NCI-H146 treated with DMSO at 0.1 percent for 48 hours (cell line): ENCODE measurements around the gene NABP1.
"Not testable (repeated sequence)": the region's sequence is repeated elsewhere in the genome, so short reads cannot be mapped to it uniquely, and the experiment has no call there.

Source experiments
- DNase-seq: peaks from one replicate; lab custom pipeline; 2025; ENCODE audit not compliant: unreplicated experiment; lab: John Stamatoyannopoulos, UW

The NABP1 gene

GRCh38 chr2:191677646-191678436 is at the start of gene NABP1:
NABP1 (plus strand) TSS chr2:191678136; CDS start chr2:191678615, 479 bp downstream.
- DNase-seq, result peak; percentile 85

DNA sequence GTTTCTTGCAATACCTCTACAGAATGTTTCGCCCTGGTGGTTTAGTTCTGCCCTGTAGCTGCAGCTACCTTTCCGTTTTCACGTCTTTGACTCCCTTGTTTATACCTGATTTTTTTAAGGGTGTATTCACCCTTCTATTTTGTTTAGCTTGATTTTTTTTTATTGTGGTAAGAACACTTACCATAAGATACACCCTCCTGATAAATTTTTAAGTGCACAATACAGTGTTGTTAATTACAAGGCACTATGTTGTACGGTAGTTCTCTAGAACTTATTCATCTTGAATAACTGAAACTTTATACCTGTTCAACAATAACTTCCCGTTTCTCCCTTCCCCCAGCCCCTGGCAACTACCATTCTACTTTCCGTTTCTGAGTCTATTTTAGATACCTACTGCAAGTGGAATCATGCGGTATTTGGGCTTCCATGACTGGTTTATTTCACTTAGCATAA is 48.9 kb upstream of the NABP1 start:
- no peak for DNase-seq

DNA sequence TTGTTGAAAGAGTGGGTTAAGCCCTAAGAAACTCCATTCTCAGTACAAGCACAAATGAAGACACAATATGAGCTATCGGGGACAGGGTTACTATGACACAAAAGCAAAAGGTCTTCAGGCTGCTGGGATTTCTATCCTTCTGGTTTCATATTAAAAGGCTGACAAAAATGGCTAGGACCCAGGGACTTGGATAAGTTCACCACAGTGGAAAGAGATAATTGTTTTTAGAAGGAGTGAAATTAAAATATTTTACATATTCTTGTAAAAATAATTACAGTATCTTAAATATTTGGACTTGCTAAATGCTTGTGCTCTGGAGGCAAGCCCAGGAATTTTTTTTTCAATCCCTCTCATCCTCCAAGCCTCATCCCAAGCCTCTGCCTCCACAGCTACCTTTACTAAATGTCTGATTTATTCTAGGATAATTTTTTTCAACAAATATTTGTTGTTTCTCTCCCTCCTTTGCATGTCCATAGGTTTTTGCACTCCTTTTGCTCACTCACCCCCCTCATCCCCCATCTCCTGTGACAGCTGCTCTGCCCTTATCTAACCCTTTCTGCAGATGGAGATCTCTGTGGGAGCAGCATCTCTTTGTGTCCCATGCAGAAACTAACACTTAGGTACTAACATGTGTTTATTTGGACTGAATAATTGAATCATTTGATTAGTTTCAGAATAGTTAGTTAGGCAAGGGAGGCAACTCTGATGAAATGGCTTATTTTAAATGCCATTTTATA is 47.8 kb upstream of the NABP1 start:
- DNase-seq, result no peak

- no peak for DNase-seq
Observed at GRCh38 chr2:191631754-191632153, 46.2 kb upstream of the NABP1 start.

DNA sequence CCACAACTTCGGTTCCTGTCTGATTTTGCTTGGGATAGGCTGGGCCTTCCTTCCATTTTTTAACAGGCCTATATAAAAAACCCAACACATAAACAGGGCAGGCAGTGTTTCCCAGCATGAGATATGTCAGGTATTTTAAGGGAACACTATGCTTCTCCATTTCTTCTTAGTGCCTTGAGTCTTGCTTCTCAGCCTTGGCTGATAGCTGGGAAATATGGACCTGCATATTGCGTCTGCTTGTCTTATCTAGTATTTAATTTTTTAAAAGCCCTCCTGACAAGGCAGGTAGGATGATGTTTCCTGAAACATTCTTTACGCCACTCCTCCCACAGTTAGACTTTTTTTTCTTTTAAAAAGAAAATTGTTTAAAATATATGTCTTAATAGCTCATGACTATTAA is 45.5 kb upstream of the NABP1 start:
- no peak for DNase-seq

DNA sequence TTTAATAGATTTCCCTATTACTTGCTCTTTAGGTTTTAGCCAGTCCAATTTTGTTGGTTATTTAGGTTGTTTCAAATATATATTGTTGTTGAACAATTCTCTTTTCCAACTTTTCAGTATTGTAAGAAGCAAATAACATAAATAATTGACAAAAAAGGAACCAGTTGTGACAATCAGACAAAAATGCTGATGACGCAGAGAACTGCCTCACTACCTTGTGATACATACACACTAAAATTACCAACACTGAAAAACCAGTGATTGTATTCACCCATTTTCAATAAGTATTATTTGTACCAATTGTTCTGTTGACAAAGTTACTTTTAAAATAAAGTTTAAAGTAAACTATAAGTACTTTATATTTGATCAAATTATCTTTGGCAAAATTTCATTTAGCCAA is 43.1 kb upstream of the NABP1 start:
- DNase-seq, result no peak

DNA sequence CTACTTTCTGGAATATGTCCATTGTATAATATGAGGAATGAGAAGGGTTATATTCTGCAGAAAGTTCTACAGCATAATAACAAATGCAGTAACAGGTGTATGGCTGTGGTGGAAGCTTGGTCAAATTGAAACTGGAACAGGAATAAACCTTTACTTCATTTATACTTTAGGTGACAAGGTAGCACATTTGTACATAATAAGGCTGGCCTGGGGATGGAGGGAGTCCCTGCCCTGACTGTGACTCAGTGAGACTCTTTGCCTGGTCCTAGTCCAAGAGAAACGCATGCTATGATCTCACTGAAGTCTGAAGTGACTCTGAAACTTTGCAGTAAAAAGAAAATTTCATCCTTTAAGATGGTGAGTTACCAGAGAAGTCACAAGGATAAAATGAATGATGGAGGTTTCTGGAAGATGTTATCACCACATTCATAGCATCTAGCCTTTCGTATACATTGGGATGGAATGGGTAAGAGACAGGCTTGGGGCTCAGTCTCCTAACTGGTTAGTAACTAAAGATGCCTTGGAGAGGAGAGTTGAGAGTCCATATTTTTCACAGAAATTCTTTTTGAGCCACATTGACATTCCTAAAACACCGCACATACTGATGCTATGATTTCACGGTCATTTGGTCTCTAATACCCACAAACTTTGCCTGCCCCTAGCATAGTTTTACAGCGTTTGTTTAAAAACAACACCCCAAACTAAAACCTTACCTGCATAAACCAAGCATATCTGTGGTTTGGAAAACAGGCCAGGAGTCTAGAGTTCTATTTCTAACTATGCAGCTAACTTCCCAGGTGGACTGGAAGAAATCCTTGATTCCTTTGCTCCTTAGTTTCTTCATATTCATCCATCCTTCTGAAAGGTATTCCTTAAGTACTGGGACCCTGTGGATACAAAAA is 42.4 kb upstream of the NABP1 start:
- DNase-seq, result no peak

- no peak for DNase-seq
Observed at GRCh38 chr2:191636235-191636543, 41.7 kb upstream of the NABP1 start.

GRCh38 chr2:191636586-191636985 is 41.4 kb upstream of the NABP1 start:
- no peak for DNase-seq

- no peak for DNase-seq
Observed at GRCh38 chr2:191637182-191638078, 40.5 kb upstream of the NABP1 start.

GRCh38 chr2:191638079-191638801 is 39.7 kb upstream of the NABP1 start:
- DNase-seq, result no peak

GRCh38 chr2:191638802-191639172 is 39.1 kb upstream of the NABP1 start:
- no peak for DNase-seq

- DNase-seq, result no peak
Observed at GRCh38 chr2:191641609-191642008, 36.3 kb upstream of the NABP1 start.

DNA sequence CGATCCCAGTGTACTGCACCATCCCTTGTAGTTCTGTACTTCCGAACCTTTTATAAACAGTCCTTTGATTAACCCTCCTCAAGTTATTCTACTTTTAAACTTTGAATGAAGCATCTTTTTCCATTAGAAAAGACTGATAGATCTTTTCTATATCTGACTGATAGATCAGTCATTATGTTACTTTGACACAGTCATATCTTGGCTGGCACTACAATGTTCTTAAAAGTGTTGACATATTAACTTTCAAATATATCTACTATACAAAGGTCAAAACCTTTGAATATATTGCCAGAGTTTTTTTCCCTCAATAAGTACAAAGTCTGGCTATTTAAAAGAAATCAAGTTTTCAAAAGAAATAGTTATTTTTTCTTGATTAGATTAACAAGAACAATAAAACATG is 35.4 kb upstream of the NABP1 start:
- no peak for DNase-seq

GRCh38 chr2:191643429-191643828 is 34.5 kb upstream of the NABP1 start:
- DNase-seq, result no peak

DNA sequence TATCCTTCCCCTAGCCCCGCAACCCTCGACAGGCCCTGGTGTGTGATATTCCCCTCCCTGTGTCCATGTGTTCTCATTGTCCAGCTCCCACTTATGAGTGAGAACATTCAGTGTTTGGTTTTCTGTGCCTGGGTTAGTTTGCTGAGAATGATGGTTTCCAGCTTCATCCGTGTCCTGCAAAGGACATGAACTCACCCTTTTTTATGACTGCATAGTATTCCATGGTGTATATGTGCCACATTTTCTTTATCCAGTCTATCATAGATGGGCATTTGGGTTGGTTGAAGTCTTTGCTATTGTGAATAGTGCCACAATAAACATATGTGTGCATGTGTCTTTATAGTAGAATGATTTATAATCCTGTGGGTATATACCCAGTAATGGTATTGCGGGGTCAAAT is 33.3 kb upstream of the NABP1 start:
- not testable (repeated sequence) for DNase-seq

DNA sequence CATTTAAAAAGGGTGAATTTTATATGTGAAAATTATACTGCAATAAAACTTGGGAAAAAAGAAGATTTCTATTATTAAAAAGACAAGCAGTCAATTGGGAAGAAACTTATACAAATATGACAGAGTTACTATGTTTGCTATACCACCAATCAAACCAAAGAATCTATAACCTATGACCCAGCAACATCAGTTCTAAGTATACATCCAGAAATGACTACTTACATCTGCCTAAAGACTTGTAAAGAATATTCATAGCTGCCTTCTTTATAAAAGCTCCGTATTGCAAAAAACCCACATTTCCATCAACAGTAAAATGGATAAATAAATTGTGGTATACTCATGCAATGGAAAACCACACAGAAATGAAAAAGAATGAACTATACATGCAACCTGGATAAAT is 32.9 kb upstream of the NABP1 start:
- DNase-seq, result no peak

DNA sequence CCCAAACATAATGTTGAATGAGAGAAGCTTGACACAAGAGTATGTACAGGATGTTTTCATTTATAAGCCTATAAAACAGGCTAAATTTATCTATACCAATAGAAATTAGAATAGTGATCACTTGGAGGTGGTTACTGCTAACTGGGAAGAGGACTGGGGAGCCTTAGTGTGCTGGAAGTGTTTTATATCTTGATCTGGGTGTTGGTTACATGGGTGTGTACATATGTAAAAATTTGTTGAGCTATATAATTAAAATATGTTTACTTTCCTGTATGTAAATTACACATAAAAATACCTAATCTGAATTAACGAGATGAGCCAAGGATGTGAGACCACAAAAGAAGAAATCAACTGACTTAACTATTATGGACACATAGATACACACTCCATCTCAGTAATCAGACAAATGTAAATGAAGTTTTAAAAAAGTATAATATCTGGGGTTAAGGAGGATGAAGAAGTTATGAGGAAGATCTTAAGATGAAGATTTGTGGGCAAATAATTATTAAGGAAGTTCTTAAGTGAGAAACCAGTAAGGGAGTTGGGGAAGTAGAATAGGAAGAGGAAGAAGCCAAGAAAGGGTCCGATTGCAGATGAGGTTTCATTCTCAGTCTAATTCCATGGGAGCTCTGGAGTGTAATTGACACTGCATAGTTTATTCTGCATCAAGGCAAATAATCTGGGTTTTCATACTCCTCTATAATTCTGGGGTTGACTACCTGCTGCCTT is 32.3 kb upstream of the NABP1 start:
- no peak for DNase-seq

GRCh38 chr2:191646163-191646902 is 31.6 kb upstream of the NABP1 start:
- no peak for DNase-seq
